Parathyroid adenoma (tissue), 2 donors: ENCODE measurements around the gene RAB29.

ENCODE experiments used
- H2AFZ ChIP-seq: fragments of 300-600 bp; sonication (generic); one replicate; pipeline ENCODE4 v1.7.0; 2017; ENCODE audit warnings: antibody characterized with exemption, mild to moderate bottlenecking
- H3K27ac ChIP-seq: fragments of 300-600 bp; sonication (generic); one replicate; pipeline ENCODE4 v1.7.0; 2017
- H3K27me3 ChIP-seq: fragments of 300-600 bp; sonication (generic); one replicate; pipeline ENCODE4 v1.7.0; 2017; ENCODE audit warnings: low read length; ENCODE audit not compliant: control insufficient read depth, insufficient read depth
- H3K36me3 ChIP-seq: fragments of 300-600 bp; sonication (generic); one replicate; pipeline ENCODE4 v1.7.0; 2017; ENCODE audit warnings: low read length; ENCODE audit not compliant: control insufficient read depth, insufficient read depth
- H3K4me1 ChIP-seq: fragments of 300-600 bp; sonication (generic); one replicate; pipeline ENCODE4 v1.7.0; 2017; ENCODE audit warnings: control low read depth
- H3K4me2 ChIP-seq: fragments of 300-600 bp; sonication (generic); one replicate; pipeline ENCODE4 v1.7.0; 2017; ENCODE audit warnings: low read length
- H3K4me3 ChIP-seq: fragments of 300-600 bp; sonication (generic); one replicate; pipeline ENCODE4 v1.7.0; 2017; ENCODE audit warnings: low read depth, low read length
- H3K79me2 ChIP-seq: fragments of 300-600 bp; sonication (generic); one replicate; pipeline ENCODE4 v1.7.0; 2017; ENCODE audit warnings: control low read depth
- H3K9ac ChIP-seq: fragments of 300-600 bp; sonication (generic); one replicate; pipeline ENCODE4 v1.7.0; 2017; ENCODE audit warnings: mild to moderate bottlenecking
- H3K9me3 ChIP-seq: fragments of 300-600 bp; sonication (generic); one replicate; pipeline ENCODE4 v1.7.0; 2017; ENCODE audit warnings: low read length; ENCODE audit not compliant: control insufficient read depth
- CTCF ChIP-seq: fragments of 300-600 bp; sonication (generic); IDR thresholded peaks from one replicate; pipeline ENCODE4 v1.7.0; 2017; ENCODE audit warnings: antibody characterized with exemption, mild to moderate bottlenecking
- donor health status: primary hyperparathyroidism.

RAB29 gene

GRCh38 chr1:205800981-205801703 lies 25.9 kb upstream of the RAB29 start:
- Histone ChIP-seq H3K4me2 (no peak overlapping the region), H2AFZ (no peak overlapping the region), H3K36me3 (no peaks in the 10 kb centered on the region), H3K27me3 (no peaks in the 10 kb centered on the region), H3K4me1 (no peaks in the 10 kb centered on the region), H3K79me2 (no peaks in the 10 kb centered on the region), H3K4me3 (no peak overlapping the region), H3K27ac (no peak overlapping the region), H3K9ac (no peak overlapping the region), H3K9me3 (no peaks in the 10 kb centered on the region)
- TF ChIP-seq CTCF: no peak

GRCh38 chr1:205800427-205800826 lies 25.1 kb upstream of the RAB29 start:
- no peaks in the 10 kb centered on the region for H3K27me3 ChIP-seq
- H3K27ac ChIP-seq: no peak overlapping the region
- H3K4me3 ChIP-seq: no peak overlapping the region
- no peaks in the 10 kb centered on the region for H3K79me2 ChIP-seq
- no peak overlapping the region for H3K4me2 ChIP-seq
- no peaks in the 10 kb centered on the region for H3K9me3 ChIP-seq
- TF ChIP-seq CTCF: no peak
- no peaks in the 10 kb centered on the region for H3K36me3 ChIP-seq
- no peak overlapping the region for H3K9ac ChIP-seq
- no peak overlapping the region for H2AFZ ChIP-seq
- no peaks in the 10 kb centered on the region for H3K4me1 ChIP-seq

GRCh38 chr1:205798577-205798976 lies 23.3 kb upstream of the RAB29 start:
- H3K4me2 ChIP-seq: no peak overlapping the region
- no peaks in the 10 kb centered on the region for H3K36me3 ChIP-seq
- no peaks in the 10 kb centered on the region for H3K9me3 ChIP-seq
- no peak overlapping the region for H3K9ac ChIP-seq
- no peaks in the 10 kb centered on the region for H3K27me3 ChIP-seq
- H3K79me2 ChIP-seq: no peaks in the 10 kb centered on the region
- no peak overlapping the region for H3K27ac ChIP-seq
- H2AFZ ChIP-seq: no peak overlapping the region
- no peaks in the 10 kb centered on the region for H3K4me1 ChIP-seq
- no peak for TF ChIP-seq CTCF
- no peak overlapping the region for H3K4me3 ChIP-seq

- Histone ChIP-seq H2AFZ (no peak overlapping the region), H3K36me3 (no peaks in the 10 kb centered on the region), H3K4me3 (no peak overlapping the region), H3K9ac (no peak overlapping the region), H3K4me1 (no peaks in the 10 kb centered on the region), H3K4me2 (no peak overlapping the region), H3K9me3 (no peaks in the 10 kb centered on the region), H3K27ac (no peak overlapping the region), H3K27me3 (no peaks in the 10 kb centered on the region), H3K79me2 (no peaks in the 10 kb centered on the region)
- TF ChIP-seq CTCF: no peak
Measured at GRCh38 chr1:205797168-205797567, 21.9 kb upstream of the RAB29 start.
